ENCODE results near the gene EBLN2. TPM values are rescaled to one million over a fixed set of nuclear protein-coding genes. Genes with fewer than 3 reads are reported as not detected.
A peak's percentile ranks its signal among the peaks of the same experiment; 100 is the strongest.

The EBLN2 gene
- total RNA-seq (7.3 and 7.7 TPM in 2 replicates), polyA plus RNA-seq (2.5 and 2.8 TPM in 2 replicates), polyA minus RNA-seq (9.8 and 14.0 TPM in 2 replicates), Bru-seq, nascent RNA (percentile 95 among the genes with signal in this experiment), BruChase-seq, experiment 1, labeled RNA remaining after a 6-hour chase (percentile 73 among the genes with signal in this experiment), BruChase-seq, experiment 2, labeled RNA remaining after a 2-hour chase (percentile 87 among the genes with signal in this experiment)
- 0.19 and 0.75 TPM in 2 replicates for polyA plus RNA-seq (2011; cell fraction: cytosol; rRNA removed)
- 15.0 and 19.9 TPM in 2 replicates for polyA plus RNA-seq (2011; cell fraction: nucleus; rRNA removed)
- polyA plus RNA-seq (2012), result 1.6 and 2.4 TPM in 2 replicates
- polyA minus RNA-seq (2011; cell fraction: cytosol; rRNA and poly(A)+ RNA removed), result 1.3 TPM
- 21.2 and 27.0 TPM in 2 replicates for polyA minus RNA-seq (2011; cell fraction: nucleus; rRNA and poly(A)+ RNA removed)
- long read RNA-seq, partial matches to known transcripts, result 0 of 1 reads
- long read RNA-seq, other reads (novel, unspliced or antisense), result 0 of 1 reads

GRCh38 chr3:73061416-73061815 is at the start of gene EBLN2:
Gene EBLN2, plus strand, starts transcription at chr3:73061659. Its CDS starts 423 bp downstream, at chr3:73062082.
- POLR2A ChIA-PET, result no interaction called here
- peaks cover 26% of the 10 kb centered on the region for H3K79me2 ChIP-seq (ENCODE audit: control insufficient read depth, insufficient read depth, low read length)
- no TSS peak for BruUV-seq (replicated peaks)

More at GRCh38 chr3:73061416-73061815, at the start of gene EBLN2:
- Histone ChIP-seq H2AFZ (ENCODE audit: low read depth, low read length) (no peak within 1 kb of the TSS), H3K4me2 (ENCODE audit: insufficient read depth, low read length) (no peak within 1 kb of the TSS), H3K27ac (ENCODE audit: insufficient read depth, low read depth, low read length) (no peak within 1 kb of the TSS), H3K4me3 (replicated peaks in 1 of 3; ENCODE audit: insufficient read depth in 1 of 3, low read depth in 1 of 3, low read length in 3 of 3) (no peak within 1 kb of the TSS), H3K9ac (replicated peaks; ENCODE audit: extremely low read depth, insufficient read depth, low read length) (no peak within 1 kb of the TSS), H3K27me3 (ENCODE audit: control insufficient read depth in 2 of 2, insufficient read depth in 2 of 2, low read length in 2 of 2) (no peaks in the 10 kb centered on the region), H3K9me3 (replicated peaks; ENCODE audit: control insufficient read depth, insufficient read depth, low read length) (no peaks in the 10 kb centered on the region), H3K36me3 (ENCODE audit: control insufficient read depth in 2 of 2, extremely low read depth in 1 of 2, insufficient read depth in 2 of 2, low read length in 2 of 2) (peaks cover 9 to 19% of the 10 kb centered on the region in 2 experiments), H4K20me1 (replicated peaks; ENCODE audit: control insufficient read depth, extremely low read depth, insufficient read depth, low read length) (peaks cover 10% of the 10 kb centered on the region), H3K9me1 (replicated peaks; ENCODE audit: control insufficient read depth, extremely low read depth, insufficient read depth, low read length) (no peaks in the 10 kb centered on the region), H3K4me1 (ENCODE audit: control insufficient read depth, extremely low read depth, insufficient read depth, low read length) (peaks cover 4% of the 10 kb centered on the region)
- TF ChIP-seq CTCF (IDR thresholded peaks at IDR 0.05; ENCODE audit: extremely low read depth in 1 of 2, insufficient read depth in 1 of 2, low read depth in 1 of 2, low read length in 2 of 2), result no peak
- TF ChIP-seq POLR2AphosphoS5 (IDR thresholded peaks at IDR 0.05; ENCODE audit: insufficient read depth, low read depth, low read length), result no peak
- TF ChIP-seq EZH2 (IDR thresholded peaks at IDR 0.05; ENCODE audit: borderline replicate concordance, low read depth, low read length, severe bottlenecking), result no peak
- TF ChIP-seq JUN (IDR thresholded peaks at IDR 0.05; ENCODE audit: borderline replicate concordance, insufficient read depth, insufficient read length, low read depth), result no peak
- no peak for TF ChIP-seq FOS (IDR thresholded peaks at IDR 0.05; ENCODE audit: borderline replicate concordance, insufficient read depth, low read length)
- TF ChIP-seq, protein P1, sequence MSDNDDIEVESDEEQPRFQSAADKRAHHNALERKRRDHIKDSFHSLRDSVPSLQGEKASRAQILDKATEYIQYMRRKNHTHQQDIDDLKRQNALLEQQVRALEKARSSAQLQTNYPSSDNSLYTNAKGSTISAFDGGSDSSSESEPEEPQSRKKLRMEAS (IDR thresholded peaks at IDR 0.05; ENCODE audit: insufficient read depth, insufficient read length), result no peak
- no peak for TF ChIP-seq GATA2 (IDR thresholded peaks at IDR 0.05; ENCODE audit: insufficient read depth, insufficient read length, low read depth, low read length)
- TF ChIP-seq POLR2A (IDR thresholded peaks at IDR 0.05; ENCODE audit: low read depth, low read length), result no peak
- TF ChIP-seq MYC (IDR thresholded peaks at IDR 0.05; ENCODE audit: low read depth, low read length), result no peak
- FAIRE-seq (no peak), DNase-seq (ENCODE audit: low read depth, low spot score) (no peak)
- CTCF ChIA-PET, result no interaction called here
- intact Hi-C loops (cut with micrococcal nuclease) (no loop called here), dilution Hi-C loops (cut with MboI; ENCODE audit: extremely low pct_ligation_motif_present, low sequenced_read_pairs) (no loop called here)
